NCI-H1417 (cell line): ENCODE data around the gene TMEM53.
A peak's percentile ranks its signal among the peaks of the same experiment; 100 is the strongest.

Experiments used
- DNase-seq, 3 experiments: peaks; one replicate each; lab custom pipeline; 2025; lab: John Stamatoyannopoulos, UW

TMEM53 gene

DNA sequence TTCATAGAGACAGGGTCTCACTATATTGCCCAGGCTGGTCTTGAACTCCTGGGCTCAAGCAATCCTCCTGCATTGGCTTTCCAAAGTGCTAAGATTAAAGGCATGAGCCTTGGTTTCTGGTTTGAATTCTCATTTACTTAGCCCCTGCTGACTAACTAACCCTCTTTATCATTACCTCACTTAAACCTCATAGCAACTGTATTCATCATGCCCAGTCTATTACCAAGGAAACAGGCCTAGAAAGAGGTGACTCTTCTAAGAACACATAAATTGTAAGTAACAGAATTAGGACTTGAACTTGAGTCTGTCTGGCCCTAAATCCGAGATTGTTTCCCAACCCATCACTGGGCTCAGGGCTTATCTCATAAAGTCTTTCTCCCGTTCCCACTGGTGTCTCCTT, 44.2 kb downstream of the TMEM53 start:
- no peak for DNase-seq

DNA sequence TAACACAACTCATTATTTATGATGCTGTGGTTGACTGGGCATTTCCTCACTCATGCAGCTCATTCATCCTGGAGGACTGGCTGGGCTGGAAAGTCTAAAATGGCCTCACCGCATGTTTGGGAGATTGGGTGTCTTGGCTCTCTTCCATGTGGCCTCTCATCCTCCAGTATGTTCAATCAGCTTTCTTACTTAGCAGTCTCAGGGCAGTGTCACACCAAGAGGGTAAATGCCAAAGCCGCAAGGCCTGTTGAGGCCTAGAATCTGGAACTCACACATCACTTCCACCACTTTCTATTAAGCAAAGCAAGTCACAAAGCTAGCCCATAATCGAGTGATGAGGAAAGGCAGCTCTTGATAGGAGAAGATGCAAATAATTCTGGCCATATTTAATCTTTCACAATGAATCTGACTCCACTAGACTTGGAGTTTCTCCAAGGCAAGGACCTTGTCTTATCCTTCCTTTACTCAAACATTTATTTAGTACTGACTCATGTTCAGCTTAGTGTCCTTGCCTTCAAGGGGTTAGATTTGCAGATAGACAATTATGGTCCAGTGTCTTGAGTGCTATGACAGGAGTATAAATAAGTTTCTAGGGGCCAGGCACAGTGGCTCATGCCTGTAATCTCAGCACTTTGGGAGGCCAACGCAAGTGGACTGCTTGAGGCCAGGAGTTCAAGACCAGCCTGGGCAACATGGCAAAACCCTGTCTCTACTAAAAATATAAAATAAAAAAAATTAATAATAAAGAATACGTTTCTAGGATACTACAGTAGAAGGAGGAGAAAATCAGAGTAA, 45.1 kb downstream of the TMEM53 start:
- no peak for DNase-seq

DNA sequence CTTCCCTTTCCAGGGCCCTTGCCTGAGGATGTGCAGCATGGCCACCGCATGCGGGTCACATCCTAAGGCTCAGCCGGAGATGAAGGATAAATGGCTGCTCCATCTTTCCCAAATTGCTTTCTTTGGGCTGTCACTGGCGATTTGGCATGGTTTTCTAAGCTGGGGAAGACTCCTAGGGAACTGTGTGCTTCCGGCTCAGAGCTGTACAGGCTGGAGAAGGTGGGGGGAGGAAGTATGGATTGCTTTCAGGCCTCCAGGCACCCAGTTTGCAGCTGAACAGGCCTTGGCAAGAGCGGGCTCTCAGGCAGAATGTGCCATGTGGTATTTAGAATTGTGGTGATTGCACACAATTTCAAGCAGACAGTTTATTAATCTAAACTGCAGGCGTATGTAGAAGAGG, 48.9 kb downstream of the TMEM53 start:
- no peak for DNase-seq

- DNase-seq, result no peak
Observed at GRCh38 chr1:44624268-44624901, 49.9 kb downstream of the TMEM53 start.

- DNase-seq, result no peak
Observed at GRCh38 chr1:44621841-44622286, 52.4 kb downstream of the TMEM53 start.

DNA sequence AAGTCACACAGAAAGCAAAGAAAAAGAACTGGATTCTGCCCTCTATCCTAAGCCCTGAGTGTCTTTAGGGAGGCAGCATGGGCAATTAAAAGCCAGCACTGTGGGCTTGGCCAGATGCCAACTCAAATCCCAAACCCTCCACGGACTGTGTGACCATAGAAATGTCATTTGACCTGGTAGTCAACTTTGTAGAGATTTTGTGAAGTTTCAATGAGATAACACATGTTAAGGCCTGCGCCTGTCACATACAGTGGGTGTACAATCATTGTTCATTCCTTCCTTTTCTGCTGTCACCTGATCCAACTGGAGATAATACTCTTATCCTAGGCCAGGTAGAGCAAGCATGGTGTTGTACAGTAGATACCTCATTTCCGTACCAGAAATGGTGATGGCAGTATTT, 54.2 kb downstream of the TMEM53 start:
- peak in 2 of 3 experiments; percentile 45 to 55 for DNase-seq

DNA sequence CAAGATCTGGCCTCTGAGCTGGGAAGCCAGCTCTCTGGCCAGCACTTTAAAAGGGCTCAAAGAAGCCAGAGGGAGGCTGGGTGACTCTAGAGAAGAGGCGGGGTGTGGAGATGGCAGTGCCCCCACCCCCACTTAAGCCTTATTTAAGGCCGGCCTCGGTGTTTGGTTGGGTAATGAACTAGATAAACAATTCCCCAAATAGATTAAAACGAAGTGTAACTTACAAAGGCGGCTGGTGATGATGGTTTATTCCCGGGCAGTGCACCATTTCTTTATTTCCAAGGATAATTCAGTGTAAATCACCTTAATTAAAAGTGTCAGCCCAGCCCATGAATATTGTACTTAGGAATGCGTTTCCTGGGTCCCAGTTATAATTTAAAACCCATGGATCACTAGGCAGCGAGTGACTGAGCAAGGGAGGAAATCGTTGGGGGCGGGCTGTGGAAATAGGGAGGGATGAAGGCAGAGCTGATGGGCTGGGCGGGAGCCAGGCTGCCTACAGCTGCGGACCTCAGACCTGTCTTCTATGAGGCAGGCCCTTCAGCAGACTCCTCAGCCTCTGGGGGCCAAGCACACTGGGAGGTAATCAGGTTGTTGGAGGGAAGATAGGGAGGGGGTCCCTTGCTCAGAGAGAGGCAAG, 54.9 kb downstream of the TMEM53 start:
- peak in 2 of 3 experiments; percentile 64 to 80 for DNase-seq

- no peak for DNase-seq
Observed at GRCh38 chr1:44617703-44618029, 56.6 kb downstream of the TMEM53 start.

GRCh38 chr1:44616991-44617702, 57.1 kb downstream of the TMEM53 start:
- no peak for DNase-seq

DNA sequence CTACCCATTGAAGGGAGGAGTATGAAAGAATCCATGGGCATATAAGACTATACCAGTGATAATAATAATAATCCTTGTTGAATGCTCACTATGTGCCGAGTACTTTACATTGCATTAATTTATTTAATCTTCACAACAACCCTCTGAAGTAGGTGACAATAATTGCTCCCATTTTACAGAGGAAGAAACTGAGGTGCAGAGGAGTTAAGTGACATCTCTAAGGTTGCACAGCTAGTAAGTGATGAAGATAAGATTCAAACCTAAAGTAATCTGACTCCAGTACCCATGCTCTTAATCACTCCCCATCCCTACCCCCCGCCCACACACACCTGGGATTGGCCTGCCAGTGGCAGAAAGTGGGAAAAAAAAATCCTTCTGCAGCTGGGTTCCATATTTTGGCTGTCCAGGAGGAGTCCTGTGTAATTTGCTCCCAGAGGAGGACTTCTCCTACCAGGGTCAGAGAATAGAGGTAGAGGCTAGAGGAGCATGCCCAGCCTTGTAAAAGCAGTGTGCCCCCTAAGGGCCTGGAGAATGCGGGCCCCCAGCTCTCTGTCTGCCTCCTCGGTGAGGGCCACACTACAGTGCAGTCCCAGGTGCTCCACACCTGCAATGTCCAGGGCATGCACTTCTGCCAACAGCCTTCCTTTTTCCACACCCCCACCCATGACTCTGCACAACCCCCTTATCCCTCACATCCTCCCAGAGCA, 57.8 kb downstream of the TMEM53 start:
- DNase-seq, result no peak

DNA sequence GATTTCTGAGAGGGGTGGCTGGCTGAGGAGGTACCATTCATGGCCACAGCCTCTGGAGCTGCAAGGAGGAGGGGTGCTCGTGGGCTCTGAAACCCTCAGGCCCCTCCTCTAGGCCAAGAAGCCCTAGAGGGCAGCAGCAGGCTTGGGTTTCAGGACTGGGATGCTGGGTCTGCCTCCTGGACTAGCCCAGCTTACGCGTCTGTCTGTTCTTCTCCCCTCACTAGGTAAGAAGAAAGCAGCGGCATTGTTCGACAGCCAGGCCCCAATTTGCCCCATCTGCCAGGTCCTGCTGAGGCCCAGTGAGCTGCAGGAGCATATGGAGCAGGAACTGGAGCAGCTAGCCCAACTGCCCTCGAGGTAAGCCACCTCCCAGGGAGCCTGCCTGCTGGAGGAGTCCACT, 60.3 kb downstream of the TMEM53 start:
- no peak for DNase-seq

DNA sequence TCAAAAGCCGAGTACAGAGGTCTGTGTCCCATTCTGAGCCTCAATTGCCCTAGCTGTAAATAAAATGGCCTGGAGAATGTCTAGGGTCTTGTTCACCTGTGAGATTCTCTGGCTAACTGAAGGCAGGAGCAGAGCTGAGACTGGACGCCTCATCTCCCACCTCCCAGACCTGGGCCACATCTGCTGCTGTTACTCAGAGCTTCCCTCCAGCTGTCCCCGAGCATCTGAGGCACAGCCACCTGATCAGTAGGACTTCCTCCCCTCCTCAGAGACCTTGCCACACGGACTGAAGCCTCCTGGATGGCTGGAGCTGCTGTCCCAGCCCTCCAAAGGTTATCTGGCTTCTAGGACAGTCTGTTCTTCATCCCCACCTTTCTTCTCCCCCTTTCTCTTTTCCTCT, 62.4 kb downstream of the TMEM53 start:
- DNase-seq, result no peak

DNA sequence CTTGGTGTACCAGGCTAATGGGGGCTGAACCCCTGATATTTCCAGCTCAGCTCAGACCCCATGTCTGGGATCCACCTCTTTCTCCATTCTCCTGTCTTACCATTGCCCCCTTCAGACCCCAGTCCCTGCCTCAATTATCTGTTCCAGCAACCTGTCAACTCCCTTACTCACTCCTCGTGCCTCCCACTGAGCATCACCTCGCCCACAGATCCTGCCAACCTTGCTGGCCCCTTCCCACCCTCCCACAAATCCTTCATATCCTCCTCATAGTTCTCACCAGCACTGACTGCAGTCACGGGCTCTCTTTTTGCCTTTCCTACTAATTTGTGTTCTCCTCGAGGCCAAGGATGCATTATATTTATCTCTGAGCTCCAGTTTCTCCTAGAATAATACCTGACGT, 62.9 kb downstream of the TMEM53 start:
- DNase-seq, result no peak

GRCh38 chr1:44610527-44611148, 63.6 kb downstream of the TMEM53 start:
- peak in 1 of 3 experiments; percentile 45 for DNase-seq

DNA sequence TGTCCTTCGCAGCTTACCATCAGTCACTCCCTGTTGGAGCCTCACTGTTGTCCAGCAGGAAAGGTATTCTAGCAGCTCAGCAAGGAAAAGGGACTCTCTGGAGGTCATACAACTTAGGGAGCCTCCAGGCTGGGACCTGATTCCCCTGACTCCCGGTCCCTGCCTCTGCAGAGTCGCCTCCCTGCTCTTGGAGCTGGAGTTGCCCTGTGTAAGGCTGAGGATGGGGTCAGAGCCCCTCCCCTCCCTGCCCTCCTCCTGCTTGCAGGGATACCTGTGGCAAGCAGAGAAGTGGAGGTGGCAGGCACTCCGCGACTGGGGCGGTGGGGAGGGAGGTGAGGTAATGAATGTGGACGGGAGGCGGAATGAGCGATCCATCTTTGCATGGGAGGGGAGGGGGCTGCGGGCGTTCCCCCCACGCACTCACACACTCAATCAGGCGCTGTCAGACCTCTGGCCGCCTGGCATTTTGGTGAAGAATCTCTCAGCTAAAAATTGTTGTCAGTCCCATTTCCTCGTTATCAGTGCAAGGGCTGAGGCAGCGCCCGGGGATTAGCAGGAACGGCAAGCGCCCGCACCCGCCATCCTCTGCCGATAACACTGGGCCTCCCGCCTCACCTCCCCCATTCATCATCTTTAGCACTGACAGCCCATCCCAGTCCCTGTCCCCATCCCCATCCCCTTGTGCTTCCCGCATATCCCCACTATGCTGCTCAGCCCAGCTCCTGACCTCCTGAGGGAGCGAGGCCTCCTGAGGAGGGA, 64.3 kb downstream of the TMEM53 start:
- DNase-seq, result peak in 1 of 3 experiments; percentile 45

GRCh38 chr1:44609412-44609767, 64.9 kb downstream of the TMEM53 start:
- peak in 2 of 3 experiments; percentile 29 to 56 for DNase-seq

DNA sequence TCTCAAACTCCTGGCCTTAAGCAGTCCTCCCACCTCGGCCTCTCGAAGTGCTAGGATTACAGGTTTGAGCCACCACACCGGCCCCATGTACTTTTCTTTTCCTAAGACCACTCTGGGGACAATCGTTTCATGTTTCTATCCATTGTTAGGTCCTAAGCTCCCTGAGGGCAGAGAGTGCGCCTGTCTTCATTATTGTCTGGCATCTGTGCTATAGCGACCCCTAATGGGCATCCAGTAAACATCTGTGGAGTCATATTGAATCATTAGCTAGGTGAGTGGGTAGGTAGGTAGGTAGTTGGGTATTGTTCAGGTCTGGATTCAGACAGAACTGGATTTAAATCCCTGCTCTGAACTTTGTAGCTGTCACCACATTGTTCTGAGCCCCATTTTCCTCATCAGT, 66.1 kb downstream of the TMEM53 start:
- no peak for DNase-seq

- DNase-seq, result no peak
Observed at GRCh38 chr1:44606701-44607281, 67.5 kb downstream of the TMEM53 start.

DNA sequence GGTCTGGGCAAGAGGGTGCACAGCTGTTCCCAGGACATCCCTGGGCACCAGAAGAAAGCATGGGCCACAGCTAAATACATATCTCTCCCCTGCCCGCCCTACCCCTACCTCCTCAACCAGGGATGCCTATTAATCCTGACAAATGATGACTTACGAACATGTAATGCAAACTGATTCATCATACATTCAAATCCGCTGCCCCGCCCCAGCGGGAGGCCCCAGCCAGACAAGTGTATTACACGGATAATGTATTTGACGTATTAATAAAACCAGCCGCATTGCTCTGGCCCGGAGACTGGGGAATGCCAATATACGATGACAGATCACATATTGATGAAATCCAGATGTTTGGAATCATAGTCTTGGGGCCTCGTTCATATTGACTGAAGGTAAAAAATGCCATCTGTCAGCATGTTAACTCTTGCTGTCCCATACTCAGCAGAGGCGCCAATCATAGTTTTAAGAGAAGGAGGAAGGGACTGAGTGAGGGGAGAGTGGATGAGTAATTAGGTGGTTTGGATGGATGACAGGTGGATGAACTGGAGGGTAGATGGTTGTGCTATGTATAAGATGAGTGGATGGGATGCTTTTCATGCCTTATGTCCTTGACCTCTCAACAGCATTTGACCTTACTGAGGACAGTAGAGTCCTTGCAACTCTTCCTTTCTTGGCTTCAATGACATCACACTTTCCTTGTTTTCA, 68.2 kb downstream of the TMEM53 start:
- no peak for DNase-seq
